Epithelial cell of proximal tubule (primary cell): ENCODE results near the gene SLC38A4. TPM values are rescaled to one million over a fixed set of nuclear protein-coding genes. Genes with fewer than 3 reads are reported as not detected.

Experiments
- DNase-seq: peaks from one replicate; pipeline ENCODE4 v3.0.0-alpha.2; 2011; ENCODE audit warnings: low read depth
- H3K4me3 ChIP-seq: 2 replicates; pipeline ENCODE4 v1.5.1; 2011; ENCODE audit warnings: low read depth, mild to moderate bottlenecking, low read length
- total RNA-seq: library from RNA; depleted of rRNA; stranded (reverse); fragments of >200 nt; gene quantifications from 2 replicates; pipeline ENCODE4 v1.2.3, GENCODE V29; 2015
- TF ChIP-seq, protein P1 (sequence below): conservative IDR thresholded peaks from 2 replicates; pipeline ENCODE4 v1.5.1; 2012; ENCODE audit warnings: low read depth, mild to moderate bottlenecking, low read length

Gene SLC38A4
- total RNA-seq, 1 donor from 2014 or later, result not detected

DNA sequence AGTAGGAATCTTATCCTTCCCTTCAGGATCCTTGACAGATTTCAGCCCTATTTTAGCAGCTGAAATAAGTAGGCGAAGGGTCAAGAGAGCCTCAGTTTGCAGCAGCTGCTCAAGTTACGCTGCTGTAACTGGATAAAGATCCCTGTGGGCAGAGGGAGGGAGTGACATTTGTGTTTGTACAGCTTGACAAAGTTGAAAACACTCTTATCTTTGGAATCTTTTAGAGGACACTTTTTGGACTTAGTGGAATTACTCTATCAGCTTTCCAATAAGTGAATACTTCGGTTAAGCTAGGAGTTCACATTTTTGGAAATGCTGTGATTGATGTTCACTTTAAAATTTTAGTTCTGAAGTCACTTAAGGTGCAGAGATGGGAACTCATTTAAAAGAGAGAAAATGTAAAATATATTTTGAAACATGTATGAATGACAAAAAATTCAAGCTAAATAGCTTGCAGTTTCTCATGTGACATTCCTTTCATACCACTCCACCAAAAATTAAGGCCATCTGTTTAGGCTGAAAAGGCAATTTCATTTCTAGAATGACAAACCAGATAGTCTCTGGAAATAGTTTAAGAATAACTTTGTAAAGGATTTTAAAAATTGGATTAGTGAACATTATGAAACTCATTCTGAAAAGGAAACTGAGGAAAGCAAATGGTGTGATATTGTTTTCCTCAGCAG is 55.2 kb downstream of the SLC38A4 start:
- no peak for DNase-seq
- H3K4me3 ChIP-seq, result no peak overlapping the region
- TF ChIP-seq, protein P1, sequence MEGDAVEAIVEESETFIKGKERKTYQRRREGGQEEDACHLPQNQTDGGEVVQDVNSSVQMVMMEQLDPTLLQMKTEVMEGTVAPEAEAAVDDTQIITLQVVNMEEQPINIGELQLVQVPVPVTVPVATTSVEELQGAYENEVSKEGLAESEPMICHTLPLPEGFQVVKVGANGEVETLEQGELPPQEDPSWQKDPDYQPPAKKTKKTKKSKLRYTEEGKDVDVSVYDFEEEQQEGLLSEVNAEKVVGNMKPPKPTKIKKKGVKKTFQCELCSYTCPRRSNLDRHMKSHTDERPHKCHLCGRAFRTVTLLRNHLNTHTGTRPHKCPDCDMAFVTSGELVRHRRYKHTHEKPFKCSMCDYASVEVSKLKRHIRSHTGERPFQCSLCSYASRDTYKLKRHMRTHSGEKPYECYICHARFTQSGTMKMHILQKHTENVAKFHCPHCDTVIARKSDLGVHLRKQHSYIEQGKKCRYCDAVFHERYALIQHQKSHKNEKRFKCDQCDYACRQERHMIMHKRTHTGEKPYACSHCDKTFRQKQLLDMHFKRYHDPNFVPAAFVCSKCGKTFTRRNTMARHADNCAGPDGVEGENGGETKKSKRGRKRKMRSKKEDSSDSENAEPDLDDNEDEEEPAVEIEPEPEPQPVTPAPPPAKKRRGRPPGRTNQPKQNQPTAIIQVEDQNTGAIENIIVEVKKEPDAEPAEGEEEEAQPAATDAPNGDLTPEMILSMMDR, result no peak

DNA sequence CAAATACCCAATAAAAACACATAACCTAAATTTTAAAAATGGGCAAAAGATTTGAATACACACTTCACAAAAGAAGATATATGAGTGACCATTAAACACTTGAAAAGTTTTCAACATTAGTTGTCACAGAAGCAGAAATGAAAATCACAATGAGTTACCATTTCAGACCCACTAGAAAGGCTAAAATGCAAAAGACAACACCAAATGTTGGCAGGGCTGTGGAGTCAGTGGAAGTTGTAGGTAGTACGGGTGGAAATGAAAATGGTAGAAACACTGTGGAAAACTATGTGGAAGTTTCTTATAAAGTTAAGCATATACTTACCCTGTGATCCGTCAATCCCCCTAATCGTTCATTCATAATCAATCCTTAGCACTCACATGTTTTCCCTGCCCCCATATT is 61.8 kb downstream of the SLC38A4 start:
- DNase-seq, result no peak
- TF ChIP-seq, protein P1, result no peak
- no peak overlapping the region for H3K4me3 ChIP-seq

DNA sequence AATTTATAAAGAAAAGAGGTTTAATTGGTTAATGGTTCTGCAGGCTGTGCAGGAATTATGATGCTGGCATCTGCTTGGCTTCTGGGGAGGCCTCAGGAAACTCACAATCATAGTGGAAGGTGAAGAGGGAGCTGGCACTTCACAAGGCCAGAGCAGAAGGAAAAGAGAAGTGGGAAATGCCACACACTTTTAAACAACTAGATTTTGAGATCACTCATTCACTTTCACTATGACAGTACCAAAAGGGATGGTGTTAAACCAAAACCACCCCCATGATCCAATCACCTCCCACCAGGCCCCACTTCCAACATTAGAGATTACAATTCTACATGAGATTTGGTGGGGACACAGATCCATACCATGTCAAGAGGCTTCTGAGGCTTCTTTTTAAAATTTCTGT is 62.6 kb downstream of the SLC38A4 start:
- no peak for DNase-seq
- TF ChIP-seq, protein P1, result no peak
- no peak overlapping the region for H3K4me3 ChIP-seq

DNA sequence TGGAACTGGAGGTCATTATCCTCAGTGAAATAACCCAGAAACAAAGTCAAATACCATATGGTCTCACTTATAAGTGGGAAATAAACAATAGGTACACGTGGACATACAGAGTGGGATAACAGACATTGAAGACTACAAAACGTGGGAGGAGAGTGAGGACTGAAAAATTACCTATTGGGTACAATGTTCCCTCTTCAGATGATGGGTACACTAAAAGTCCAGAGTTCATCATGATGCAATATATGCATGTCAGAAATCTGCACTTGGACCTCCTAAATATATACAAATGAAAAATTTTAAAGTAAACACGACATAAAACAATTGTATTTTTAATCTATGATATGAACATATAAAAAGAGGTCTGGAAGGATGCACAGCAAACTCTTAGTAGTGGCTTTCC is 71.2 kb downstream of the SLC38A4 start:
- no peak for DNase-seq
- TF ChIP-seq, protein P1, result no peak
- H3K4me3 ChIP-seq, result no peak overlapping the region

DNA sequence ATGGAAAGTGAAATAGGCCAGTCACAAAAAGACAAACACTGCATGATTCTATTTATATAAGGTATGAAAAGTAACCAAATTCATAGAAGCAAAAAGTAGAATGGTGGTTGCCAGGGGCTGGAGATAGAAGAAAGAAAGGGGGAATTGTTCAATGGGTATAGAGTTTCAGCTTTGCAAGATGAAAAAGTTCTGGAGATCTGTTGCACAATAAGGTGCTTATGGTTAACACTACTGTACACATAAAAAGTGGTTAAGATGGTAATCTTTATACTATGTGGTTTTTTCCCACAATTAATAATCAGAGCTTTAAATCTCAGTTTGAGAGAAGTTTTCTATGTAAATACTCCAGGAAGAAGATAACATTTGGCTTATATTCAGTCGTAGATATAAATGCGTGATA is 73.4 kb downstream of the SLC38A4 start:
- DNase-seq, result no peak
- H3K4me3 ChIP-seq, result no peak overlapping the region
- TF ChIP-seq, protein P1, result no peak

DNA sequence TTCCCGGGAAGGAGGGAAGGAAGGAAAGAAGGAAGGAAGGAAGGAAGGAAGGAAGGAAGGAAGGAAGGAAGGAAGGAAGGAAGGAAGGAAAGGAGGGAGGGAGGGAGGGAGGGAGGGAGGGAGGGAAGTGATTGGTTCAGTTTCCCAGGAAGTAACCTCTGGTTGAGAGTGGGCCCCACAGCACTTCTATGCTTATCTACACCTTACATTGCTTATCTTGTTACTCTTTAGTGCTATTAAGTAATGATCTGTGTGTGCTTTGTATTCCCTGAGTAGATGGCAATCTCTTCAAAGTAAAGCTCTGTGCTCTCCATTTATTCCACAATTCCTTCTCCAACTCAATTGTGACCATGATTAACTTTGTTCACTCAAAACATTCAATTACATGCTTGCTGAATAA is 74.6 kb downstream of the SLC38A4 start:
- DNase-seq, result no peak
- H3K4me3 ChIP-seq, result no peak overlapping the region
- TF ChIP-seq, protein P1, result no peak

DNA sequence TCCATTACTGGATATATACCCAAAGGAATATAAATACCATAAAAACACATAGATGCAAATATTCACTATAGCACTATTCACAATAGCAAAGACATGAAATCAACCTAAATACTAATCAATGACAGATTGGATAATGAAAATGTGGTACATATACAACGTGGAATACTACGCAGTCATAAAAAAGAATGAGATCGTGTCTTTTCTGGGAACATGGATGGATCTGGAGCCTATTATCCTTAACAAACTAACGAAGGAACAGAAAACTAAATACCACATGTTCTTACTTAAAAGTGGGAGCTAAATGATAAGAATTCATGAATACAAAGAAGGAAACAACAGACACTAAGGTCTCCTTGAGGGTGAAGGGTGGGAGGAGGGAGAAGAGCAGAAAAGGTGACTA is 76.5 kb downstream of the SLC38A4 start:
- DNase-seq, result no peak
- no peak overlapping the region for H3K4me3 ChIP-seq
- TF ChIP-seq, protein P1, result no peak
